ENCODE data around the gene KLRF2.

Gene KLRF2

GRCh38 chr12:9883175-9883574, 1.9 kb downstream of the KLRF2 start:
- no peak for DNase-seq (ENCODE audit: low read depth in 2 of 2, low spot score in 1 of 2)

- DNase-seq (ENCODE audit: low read depth in 2 of 2, low spot score in 1 of 2), result no peak
Observed at GRCh38 chr12:9888665-9889273, 7.5 kb downstream of the KLRF2 start.

GRCh38 chr12:9895215-9895971, 14.1 kb downstream of the KLRF2 start:
- DNase-seq (ENCODE audit: low read depth in 2 of 2, low spot score in 1 of 2), result no peak

- no peak for DNase-seq (ENCODE audit: low read depth in 2 of 2, low spot score in 1 of 2)
Observed at GRCh38 chr12:9897535-9897934, 16.2 kb downstream of the KLRF2 start.

GRCh38 chr12:9899209-9899608, 17.9 kb downstream of the KLRF2 start:
- DNase-seq (ENCODE audit: low read depth in 2 of 2, low spot score in 1 of 2), result no peak

GRCh38 chr12:9900930-9901329, 19.6 kb downstream of the KLRF2 start:
- no peak for DNase-seq (ENCODE audit: low read depth in 2 of 2, low spot score in 1 of 2)

GRCh38 chr12:9902539-9903228, 21.4 kb downstream of the KLRF2 start:
- DNase-seq (ENCODE audit: low read depth in 2 of 2, low spot score in 1 of 2), result no peak

GRCh38 chr12:9906873-9907272, 25.6 kb downstream of the KLRF2 start:
- no peak for DNase-seq (ENCODE audit: low read depth in 2 of 2, low spot score in 1 of 2)

GRCh38 chr12:9907769-9908168, 26.5 kb downstream of the KLRF2 start:
- no peak for DNase-seq (ENCODE audit: low read depth in 2 of 2, low spot score in 1 of 2)

GRCh38 chr12:9908350-9908749, 27.1 kb downstream of the KLRF2 start:
- no peak for DNase-seq (ENCODE audit: low read depth in 2 of 2, low spot score in 1 of 2)

GRCh38 chr12:9909724-9910123, 28.4 kb downstream of the KLRF2 start:
- no peak for DNase-seq (ENCODE audit: low read depth in 2 of 2, low spot score in 1 of 2)

- DNase-seq (ENCODE audit: low read depth in 2 of 2, low spot score in 1 of 2), result no peak
Observed at GRCh38 chr12:9910716-9911421, 29.6 kb downstream of the KLRF2 start.

GRCh38 chr12:9911708-9912107, 30.4 kb downstream of the KLRF2 start:
- DNase-seq (ENCODE audit: low read depth in 2 of 2, low spot score in 1 of 2), result no peak

- DNase-seq (ENCODE audit: low read depth in 2 of 2, low spot score in 1 of 2), result no peak
Observed at GRCh38 chr12:9919443-9919842, 38.2 kb downstream of the KLRF2 start.

GRCh38 chr12:9920451-9920850, 39.2 kb downstream of the KLRF2 start:
- no peak for DNase-seq (ENCODE audit: low read depth in 2 of 2, low spot score in 1 of 2)

GRCh38 chr12:9922429-9922828, 41.1 kb downstream of the KLRF2 start:
- no peak for DNase-seq (ENCODE audit: low read depth in 2 of 2, low spot score in 1 of 2)

GRCh38 chr12:9925705-9926393, 44.6 kb downstream of the KLRF2 start:
- no peak for DNase-seq (ENCODE audit: low read depth in 2 of 2, low spot score in 1 of 2)

- DNase-seq (ENCODE audit: low read depth in 2 of 2, low spot score in 1 of 2), result no peak
Observed at GRCh38 chr12:9926876-9927275, 45.6 kb downstream of the KLRF2 start.

- DNase-seq (ENCODE audit: low read depth in 2 of 2, low spot score in 1 of 2), result no peak
Observed at GRCh38 chr12:9928607-9929006, 47.3 kb downstream of the KLRF2 start.

GRCh38 chr12:9931245-9931644, 50.0 kb downstream of the KLRF2 start:
- DNase-seq (ENCODE audit: low read depth in 2 of 2, low spot score in 1 of 2), result no peak

GRCh38 chr12:9932270-9932669, 51.0 kb downstream of the KLRF2 start, which contains the start of gene CLEC2A:
Gene CLEC2A, minus strand, starts transcription at chr12:9932370. Its CDS starts 41 bp downstream, at chr12:9932329.
- no peak for DNase-seq (ENCODE audit: low read depth in 2 of 2, low spot score in 1 of 2)

All from stimulated activated CD8-positive, alpha-beta memory T cell treated with anti-CD3 and anti-CD28 coated beads, Interleukin-4, amount 100 ng/mL, for 1 hour (primary cell).